NCI-H345 (cell line): ENCODE measurements around the gene NID1.
"Not testable (repeated sequence)": the region's sequence is repeated elsewhere in the genome, so short reads cannot be mapped to it uniquely, and the experiment has no call there.

Experiments
- DNase-seq: peaks from one replicate; lab custom pipeline; 2025; lab: John Stamatoyannopoulos, UW

The NID1 gene

GRCh38 chr1:235999259-235999925 lies 65.5 kb downstream of the NID1 start:
- DNase-seq, result no peak

GRCh38 chr1:235998812-235999211 lies 66.1 kb downstream of the NID1 start:
- DNase-seq, result no peak

DNA sequence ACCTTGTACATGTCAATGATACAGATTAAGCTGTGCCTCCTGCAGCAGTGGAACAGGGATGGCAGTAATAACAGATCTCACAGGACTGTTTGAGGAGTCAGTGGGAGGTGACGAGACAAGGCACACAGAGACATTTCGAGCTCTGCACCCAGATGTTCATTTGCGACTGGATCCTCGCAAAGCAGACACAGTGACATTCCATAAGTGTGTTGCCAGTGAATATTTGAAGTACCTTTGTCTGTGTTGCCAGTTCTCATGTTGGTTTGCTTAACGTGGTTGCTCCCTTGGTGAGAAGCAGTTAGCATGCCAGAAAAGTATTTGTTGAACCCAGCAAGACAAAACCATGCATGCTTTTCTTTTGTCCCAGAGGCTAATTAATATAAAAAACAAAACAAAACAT lies 67.0 kb downstream of the NID1 start:
- DNase-seq, result peak; percentile 30

GRCh38 chr1:235997049-235997448 lies 67.8 kb downstream of the NID1 start:
- DNase-seq, result no peak

DNA sequence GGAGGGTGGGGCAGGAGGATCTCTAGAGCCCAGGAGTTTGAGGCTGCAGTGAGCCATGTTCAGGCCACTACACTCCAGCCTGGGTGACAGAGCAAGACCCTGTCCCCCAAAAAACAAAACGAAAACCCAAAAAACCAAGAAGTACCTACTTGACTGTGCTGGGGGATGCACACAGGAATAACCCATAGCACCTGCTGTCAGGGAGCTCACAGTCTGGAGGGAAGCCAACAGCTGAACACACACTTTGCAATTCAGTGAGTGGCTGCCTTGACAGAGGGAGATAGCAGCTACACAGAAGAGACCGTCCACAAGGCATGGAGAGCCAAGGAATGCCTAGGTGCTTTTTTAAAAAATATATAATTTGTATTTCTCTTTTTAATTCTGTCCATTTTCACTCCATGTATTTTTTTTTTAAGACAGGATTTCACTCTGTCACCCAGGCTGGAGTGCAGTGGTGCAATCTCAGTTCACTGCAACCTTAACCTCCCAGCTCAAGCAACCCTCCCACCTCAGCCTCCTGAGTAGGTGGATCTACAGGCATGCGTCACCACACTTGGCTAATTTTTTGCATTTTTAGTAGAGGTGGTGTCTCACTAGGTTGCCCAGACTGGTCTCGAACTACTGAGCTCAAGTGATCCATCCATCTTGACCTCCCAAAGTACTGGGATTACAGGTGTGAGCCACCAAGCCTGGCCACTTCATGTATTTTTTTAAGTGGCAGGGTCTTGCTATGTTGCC lies 68.7 kb downstream of the NID1 start:
- peak; percentile 80 for DNase-seq

GRCh38 chr1:235995511-235995910 lies 69.4 kb downstream of the NID1 start:
- no peak for DNase-seq

- no peak for DNase-seq
Measured at GRCh38 chr1:235993652-235994051, 71.2 kb downstream of the NID1 start.

DNA sequence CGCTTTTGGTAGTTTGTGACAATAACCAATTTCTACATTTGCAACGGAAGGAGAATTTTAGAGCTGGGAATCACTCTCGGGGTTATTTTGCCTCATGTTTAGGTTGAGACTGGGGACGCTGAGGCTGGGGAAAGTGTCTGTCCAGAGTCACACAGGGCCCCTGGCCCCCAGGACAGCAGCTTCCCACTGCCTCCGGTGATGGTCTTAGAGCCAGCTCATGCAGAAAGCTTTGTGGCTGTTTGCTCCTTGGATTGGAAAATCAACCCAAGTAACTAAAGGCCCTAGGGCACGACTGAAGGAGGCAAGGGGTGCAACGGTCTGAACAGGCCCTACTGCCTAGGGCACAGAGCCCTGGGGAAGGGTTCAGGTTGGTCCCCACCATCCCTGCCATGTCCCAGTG lies 72.0 kb downstream of the NID1 start:
- DNase-seq, result no peak

GRCh38 chr1:235992346-235992745 lies 72.5 kb downstream of the NID1 start:
- no peak for DNase-seq

- DNase-seq, result no peak
Measured at GRCh38 chr1:235990330-235990795, 74.5 kb downstream of the NID1 start.

DNA sequence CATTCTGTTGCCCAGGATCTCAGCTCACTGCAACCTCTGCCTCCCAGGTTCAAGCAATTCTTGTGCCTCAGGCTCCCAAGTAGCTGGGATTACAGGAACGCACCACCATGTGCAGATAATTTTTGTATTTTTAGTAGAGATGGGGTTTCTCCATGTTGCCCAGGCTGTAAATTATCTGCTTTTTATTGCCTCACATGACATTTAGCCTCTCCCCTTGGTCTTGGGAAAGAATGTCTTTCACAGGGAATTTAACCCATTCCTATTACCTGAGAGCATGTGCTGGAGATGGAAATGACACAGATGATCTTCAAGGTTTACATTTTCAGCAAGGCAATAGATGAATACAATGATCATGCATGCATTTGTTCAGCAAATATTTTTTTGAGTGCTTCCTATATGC lies 75.8 kb downstream of the NID1 start:
- no peak for DNase-seq

- no peak for DNase-seq
Measured at GRCh38 chr1:235986869-235987268, 78.0 kb downstream of the NID1 start.

DNA sequence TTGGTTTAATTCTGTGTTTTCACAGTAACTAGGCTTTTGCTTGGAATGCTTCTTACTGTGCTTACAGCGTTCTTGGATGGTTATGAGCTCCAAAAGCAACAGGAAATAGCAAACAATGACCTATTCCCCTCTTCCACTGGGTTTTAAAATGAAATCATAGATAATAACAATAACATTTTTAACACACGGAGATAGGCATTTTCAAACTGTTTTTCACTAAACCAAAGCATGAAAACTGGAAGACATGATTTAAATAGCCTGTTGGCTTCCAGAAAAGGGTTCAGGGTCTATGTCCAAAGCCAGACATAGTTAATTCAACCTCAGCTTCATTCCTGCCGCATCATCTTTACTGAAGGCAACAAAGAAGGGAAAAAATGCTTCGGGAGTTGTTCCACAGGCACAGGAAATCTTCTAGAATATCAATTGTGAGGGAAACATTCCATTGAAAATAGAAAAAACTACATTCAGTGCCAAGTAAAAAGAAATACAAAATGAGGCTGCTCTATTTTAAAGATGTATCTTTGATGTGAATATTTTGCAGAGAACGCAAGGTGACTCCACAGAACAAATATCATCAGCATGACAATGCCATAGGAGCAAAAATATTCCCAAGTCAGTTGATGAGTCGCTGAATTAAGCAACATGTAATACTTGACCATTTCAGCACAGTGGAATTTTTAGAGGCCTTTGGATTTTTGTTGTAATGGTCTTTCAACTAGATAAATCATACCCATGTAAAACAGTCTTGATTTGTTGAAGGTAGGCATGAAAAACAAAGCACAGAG lies 80.7 kb downstream of the NID1 start:
- DNase-seq, result no peak

- DNase-seq, result no peak
Measured at GRCh38 chr1:235980976-235981375, 83.9 kb downstream of the NID1 start.

DNA sequence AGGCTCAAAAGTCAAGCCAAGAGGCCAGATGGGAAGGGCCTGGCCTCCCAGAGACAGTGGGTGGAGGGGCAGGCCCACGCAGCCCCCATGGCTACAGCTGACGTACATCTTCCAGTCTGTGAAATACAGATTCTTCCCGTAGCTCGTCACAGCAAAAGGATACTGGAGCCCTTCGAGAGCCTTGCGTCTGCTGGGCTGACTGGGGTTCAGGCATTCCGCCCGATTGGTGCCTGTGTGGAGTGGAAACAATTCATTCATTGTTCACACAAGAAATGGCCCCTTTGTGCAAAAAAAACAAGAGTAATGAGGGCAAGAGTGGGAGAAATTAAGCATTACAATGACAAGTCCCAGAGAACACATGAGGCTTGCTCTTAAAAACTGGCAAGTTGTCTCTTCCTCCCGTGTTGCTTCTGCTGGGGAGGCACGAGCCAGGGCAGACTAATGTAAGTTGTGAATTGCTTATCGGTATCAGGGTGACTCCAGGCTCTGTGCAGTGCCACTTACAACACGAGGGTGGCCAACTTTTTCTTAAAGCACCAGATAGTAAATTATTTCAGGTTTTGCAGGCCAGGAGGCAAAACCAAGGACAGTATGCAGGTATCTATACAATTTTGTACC lies 85.1 kb downstream of the NID1 start:
- DNase-seq, result no peak

GRCh38 chr1:235979176-235979575 lies 85.7 kb downstream of the NID1 start:
- no peak for DNase-seq

- no peak for DNase-seq
Measured at GRCh38 chr1:235976490-235976889, 88.4 kb downstream of the NID1 start.

DNA sequence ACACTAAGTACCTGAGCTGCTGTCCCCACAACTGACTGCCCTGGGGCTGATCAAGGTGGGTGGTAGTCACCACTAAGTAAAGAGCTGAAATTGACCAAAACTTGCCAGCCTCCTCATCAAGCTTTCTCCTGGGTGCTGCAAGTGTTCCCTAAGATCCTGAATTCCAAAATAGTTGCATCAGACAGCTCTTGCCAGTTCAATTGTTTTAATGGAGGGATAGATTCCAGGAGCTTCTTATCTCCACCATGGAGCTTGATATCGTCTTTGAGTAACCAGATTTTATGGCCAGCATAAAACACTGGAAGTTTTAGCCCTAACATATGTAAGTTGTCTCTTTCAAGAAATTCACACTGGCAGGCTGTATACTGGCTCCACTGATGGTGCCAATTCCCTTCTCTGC lies 90.3 kb downstream of the NID1 start:
- DNase-seq, result no peak

DNA sequence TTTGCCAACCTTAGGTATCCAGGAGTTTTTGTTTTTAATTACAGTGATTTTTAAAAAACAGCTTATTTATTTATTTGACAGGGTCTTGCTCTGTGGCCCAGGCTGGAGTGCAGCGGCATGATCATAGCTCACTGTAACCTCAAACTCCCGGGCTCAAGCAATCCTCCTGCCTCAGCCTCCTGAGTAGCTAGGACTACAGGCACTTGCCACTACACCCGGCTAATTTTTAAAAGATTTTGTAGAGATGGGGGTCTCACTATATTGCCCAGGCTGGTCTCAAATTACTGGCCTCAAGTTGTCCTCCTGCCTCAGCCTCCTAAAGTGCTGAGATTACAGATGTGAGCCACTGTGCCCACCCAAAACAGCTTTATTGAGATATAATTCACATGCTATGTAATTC lies 92.2 kb downstream of the NID1 start:
- DNase-seq, result not testable (repeated sequence)

DNA sequence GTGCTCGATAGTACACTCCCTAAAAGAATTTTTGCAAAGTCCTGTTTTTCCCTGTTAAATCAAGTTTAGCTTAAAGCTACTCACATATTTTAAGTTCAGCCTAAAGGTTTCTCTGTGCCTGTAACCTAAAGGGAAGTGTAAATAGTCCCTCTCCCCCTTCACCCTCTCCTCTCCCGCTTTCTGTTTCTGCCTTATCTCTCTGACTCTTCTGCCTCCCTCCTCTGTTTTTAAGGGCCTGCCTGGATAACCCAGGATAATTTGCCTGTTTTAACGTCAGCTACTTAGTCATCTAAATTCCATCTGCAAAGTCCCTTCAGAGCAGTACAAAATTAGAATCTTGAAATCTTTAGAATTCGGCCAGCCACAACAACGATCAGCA lies 92.6 kb downstream of the NID1 start:
- DNase-seq, result no peak

GRCh38 chr1:235971571-235972310 lies 93.1 kb downstream of the NID1 start:
- peak; percentile 88 for DNase-seq

GRCh38 chr1:235971020-235971419 lies 93.9 kb downstream of the NID1 start:
- no peak for DNase-seq
